HCT116 (cell line): ENCODE results near the gene SLC1A4. TPM values are rescaled to one million over a fixed set of nuclear protein-coding genes. Genes with fewer than 3 reads are reported as not detected.

Source experiments
- ATAC-seq: fragments of 200-7000 bp; cut with Tn5 transposase; 2 replicates; pipeline ENCODE4 v1.9.1; 2020; ENCODE audit warnings: mild to moderate bottlenecking, moderate library complexity
- BruUV-seq: library from RNA; stranded (reverse); fragments of 400-500 nt; replicated peaks from 2 replicates; lab custom pipeline; 2021; lab: Mats Ljungman, UMichigan
- CTCF ChIA-PET: fragments of 300-600 bp; sonication (Branson Sonifier 250); formaldehyde crosslinking; loops from one replicate; lab custom pipeline; 2021; ENCODE audit warnings: antibody characterized with exemption; lab: Charles Lee
- POLR2A ChIA-PET: fragments of 300-600, 350-600 bp; sonication (Branson Sonifier 250); formaldehyde crosslinking; loops from one replicate; lab custom pipeline; 2021; ENCODE audit warnings: antibody characterized with exemption; lab: Charles Lee
- RAD21 ChIA-PET, 2 experiments: fragments of 300-600 bp; sonication (Branson Sonifier 250); formaldehyde crosslinking; loops; one replicate each; lab custom pipeline; 2023; ENCODE audit warnings: low total read pairs in 2 of 2; ENCODE audit not compliant: uncharacterized antibody in 2 of 2, unreplicated experiment in 2 of 2, low non-redundant PET in 1 of 2; lab: Charles Lee
- DNase-seq: peaks from one replicate; pipeline ENCODE4 v3.0.0-alpha.2; 2010; ENCODE audit warnings: low read depth, low spot score
- H2AFZ ChIP-seq: fragments of 200-600 bp; shearing (Covaris generic), sonication (generic); 2 replicates; pipeline ENCODE4 v1.6.1; 2017; ENCODE audit warnings: low read depth, mixed run types, mixed read lengths, antibody characterized with exemption, low read length; ENCODE audit not compliant: poor library complexity, severe bottlenecking
- H3K27ac ChIP-seq: 2 replicates; pipeline ENCODE4 v1.5.1; 2012; ENCODE audit warnings: low read depth, low read length
- H3K27me3 ChIP-seq: fragments of 200-600 bp; sonication (generic); 2 replicates; pipeline ENCODE4 v1.6.1; 2016; ENCODE audit warnings: mixed run types, low read length, mixed read lengths; ENCODE audit not compliant: insufficient read depth
- H3K36me3 ChIP-seq, 2 experiments: fragments of 200-500 bp in 1 of 2; fragments of 200-600 bp in 1 of 2; sonication (Bioruptor generic) in 1 of 2; sonication (generic) in 1 of 2; 2 replicates each; pipeline versions ENCODE4 v1.5.1 to v1.6.1; 2014 to 2016; ENCODE audit warnings: low read length in 2 of 2, inconsistent platforms in 1 of 2, mixed read lengths in 1 of 2, mixed run types in 1 of 2; ENCODE audit not compliant: insufficient read depth in 2 of 2, control insufficient read depth in 1 of 2
- H3K4me1 ChIP-seq, 2 experiments: fragments of 200-600 bp in 1 of 2; sonication (generic) in 1 of 2; 2 replicates each; pipeline versions ENCODE4 v1.5.1 to v1.6.1; 2012 to 2017; ENCODE audit warnings: low read length in 2 of 2, inconsistent platforms in 1 of 2, mild to moderate bottlenecking in 1 of 2, mixed read lengths in 1 of 2, mixed run types in 1 of 2, moderate library complexity in 1 of 2; ENCODE audit not compliant: insufficient read depth in 2 of 2, control insufficient read depth in 1 of 2
- H3K4me2 ChIP-seq: fragments of 200-600 bp; sonication (generic); 2 replicates; pipeline ENCODE4 v1.6.1; 2017; ENCODE audit warnings: mixed run types, low read length, mixed read lengths
- H3K4me3 ChIP-seq, 2 experiments: fragments of 200-600 bp in 1 of 2; sonication (generic) in 1 of 2; replicated peaks in 1 of 2; 2 replicates each; pipeline ENCODE4 v1.5.1; 2011 to 2016; ENCODE audit warnings: low read length in 2 of 2, control low read depth in 1 of 2, low read depth in 1 of 2, mild to moderate bottlenecking in 1 of 2, mixed read lengths in 1 of 2, mixed run types in 1 of 2
- H3K79me2 ChIP-seq: fragments of 200-600 bp; sonication (generic); 2 replicates; pipeline ENCODE4 v1.6.1; 2017; ENCODE audit warnings: mild to moderate bottlenecking, mixed run types, low read length, moderate library complexity, mixed read lengths; ENCODE audit not compliant: insufficient read depth
- H3K9ac ChIP-seq: fragments of 200-600 bp; sonication (generic); 2 replicates; pipeline ENCODE4 v1.6.1; 2016; ENCODE audit warnings: low read length, mixed read lengths
- H3K9me2 ChIP-seq: fragments of 200-600 bp; sonication (generic), shearing (Covaris generic); 2 replicates; pipeline ENCODE4 v1.6.1; 2017; ENCODE audit warnings: mixed run types, mild to moderate bottlenecking, moderate library complexity; ENCODE audit not compliant: insufficient read depth
- H3K9me3 ChIP-seq, 2 experiments: fragments of 200-500 bp in 1 of 2; fragments of 200-600 bp in 1 of 2; sonication (Bioruptor generic) in 1 of 2; sonication (generic) in 1 of 2; 2 replicates each; pipeline ENCODE4 v1.6.1; 2014 to 2017; ENCODE audit warnings: low read length in 2 of 2, mixed read lengths in 2 of 2, inconsistent platforms in 1 of 2, low read depth in 1 of 2, mild to moderate bottlenecking in 1 of 2, mixed run types in 1 of 2, moderate library complexity in 1 of 2; ENCODE audit not compliant: control insufficient read depth in 1 of 2, insufficient read depth in 1 of 2
- H4K20me1 ChIP-seq: fragments of 200-600 bp; sonication (generic), shearing (Covaris generic); 2 replicates; pipeline ENCODE4 v1.6.1; 2017; ENCODE audit warnings: mixed run types, mild to moderate bottlenecking, moderate library complexity; ENCODE audit not compliant: insufficient read depth
- CEBPB ChIP-seq: IDR thresholded peaks from 2 replicates; pipeline ENCODE4 v1.6.1; 2012; ENCODE audit warnings: low read depth
- CTCF ChIP-seq, 3 experiments: fragments of 200-600 bp in 1 of 3; sonication (generic) in 1 of 3; IDR thresholded peaks in 2 of 3; conservative IDR thresholded peaks in 1 of 3; 2 replicates each; pipeline ENCODE4 v1.5.1; 2012 to 2017; ENCODE audit warnings: low read depth in 2 of 3, low read length in 2 of 3, antibody characterized with exemption in 1 of 3, borderline replicate concordance in 1 of 3, control low read depth in 1 of 3, mild to moderate bottlenecking in 1 of 3, mixed read lengths in 1 of 3, mixed run types in 1 of 3, moderate library complexity in 1 of 3; ENCODE audit not compliant: insufficient read depth in 1 of 3
- EGR1 ChIP-seq: IDR thresholded peaks from 2 replicates; pipeline ENCODE4 v1.6.1; 2012; ENCODE audit warnings: low read depth
- ELF1 ChIP-seq: IDR thresholded peaks from 2 replicates; pipeline ENCODE4 v1.6.1; 2012; ENCODE audit warnings: low read depth, borderline replicate concordance
- EZH2phosphoT487 ChIP-seq: fragments of 200-600 bp; IDR thresholded peaks from 2 replicates; pipeline ENCODE4 v1.6.1; 2018; ENCODE audit warnings: antibody characterized with exemption, borderline replicate concordance
- FOSL1 ChIP-seq: IDR thresholded peaks from 2 replicates; pipeline ENCODE4 v1.6.1; 2012; ENCODE audit warnings: low read depth
- MAX ChIP-seq: IDR thresholded peaks from 2 replicates; pipeline ENCODE4 v1.6.1; 2012
- POLR2A ChIP-seq: IDR thresholded peaks from 2 replicates; pipeline ENCODE4 v1.7.0; 2011; ENCODE audit warnings: borderline replicate concordance; ENCODE audit not compliant: insufficient read depth, insufficient read length; ENCODE audit errors: extremely low read depth
- POLR2AphosphoS5 ChIP-seq: IDR thresholded peaks from 2 replicates; pipeline ENCODE4 v1.6.1; 2011; ENCODE audit warnings: mild to moderate bottlenecking, low read depth, low read length, moderate library complexity
- RAD21 ChIP-seq: IDR thresholded peaks from 2 replicates; pipeline ENCODE4 v1.6.1; 2012; ENCODE audit warnings: low read depth, mild to moderate bottlenecking
- SIN3A ChIP-seq: IDR thresholded peaks from 2 replicates; pipeline ENCODE4 v1.6.1; 2012; ENCODE audit warnings: low read depth
- SP1 ChIP-seq: IDR thresholded peaks from 2 replicates; pipeline ENCODE4 v1.6.1; 2012; ENCODE audit warnings: low read depth
- SRF ChIP-seq: IDR thresholded peaks from 2 replicates; pipeline ENCODE4 v1.6.1; 2012; ENCODE audit warnings: low read depth
- TCF7L2 ChIP-seq: IDR thresholded peaks from 2 replicates; pipeline ENCODE4 v1.7.0; 2011; ENCODE audit warnings: borderline replicate concordance, inconsistent platforms; ENCODE audit not compliant: insufficient read depth, insufficient read length; ENCODE audit errors: extremely low read depth
- YY1 ChIP-seq: IDR thresholded peaks from 2 replicates; pipeline ENCODE4 v1.6.1; 2011; ENCODE audit warnings: low read length, low read depth, moderate library complexity, mild to moderate bottlenecking; ENCODE audit not compliant: insufficient replicate concordance; ENCODE audit errors: extremely low read depth
- ZFX ChIP-seq: fragments of 450-650 bp; IDR thresholded peaks from 2 replicates; pipeline ENCODE4 v1.6.1; 2017
- intact Hi-C: fragments of 100-400 bp; cut with micrococcal nuclease; formaldehyde crosslinking; loops from 2 replicates; pipeline ENCODE4 v1.10.0; 2022
- total RNA-seq: library from RNA; stranded (reverse); gene quantifications from one replicate; pipeline ENCODE4 v1.2.1, GENCODE V29; 2021; ENCODE audit not compliant: unreplicated experiment
- TF ChIP-seq, protein P1 (sequence below): IDR thresholded peaks from 2 replicates; pipeline ENCODE4 v1.6.1; 2012

The SLC1A4 gene
- total RNA-seq, 1 experiment from 2014 or later: 9.2 TPM

DNA sequence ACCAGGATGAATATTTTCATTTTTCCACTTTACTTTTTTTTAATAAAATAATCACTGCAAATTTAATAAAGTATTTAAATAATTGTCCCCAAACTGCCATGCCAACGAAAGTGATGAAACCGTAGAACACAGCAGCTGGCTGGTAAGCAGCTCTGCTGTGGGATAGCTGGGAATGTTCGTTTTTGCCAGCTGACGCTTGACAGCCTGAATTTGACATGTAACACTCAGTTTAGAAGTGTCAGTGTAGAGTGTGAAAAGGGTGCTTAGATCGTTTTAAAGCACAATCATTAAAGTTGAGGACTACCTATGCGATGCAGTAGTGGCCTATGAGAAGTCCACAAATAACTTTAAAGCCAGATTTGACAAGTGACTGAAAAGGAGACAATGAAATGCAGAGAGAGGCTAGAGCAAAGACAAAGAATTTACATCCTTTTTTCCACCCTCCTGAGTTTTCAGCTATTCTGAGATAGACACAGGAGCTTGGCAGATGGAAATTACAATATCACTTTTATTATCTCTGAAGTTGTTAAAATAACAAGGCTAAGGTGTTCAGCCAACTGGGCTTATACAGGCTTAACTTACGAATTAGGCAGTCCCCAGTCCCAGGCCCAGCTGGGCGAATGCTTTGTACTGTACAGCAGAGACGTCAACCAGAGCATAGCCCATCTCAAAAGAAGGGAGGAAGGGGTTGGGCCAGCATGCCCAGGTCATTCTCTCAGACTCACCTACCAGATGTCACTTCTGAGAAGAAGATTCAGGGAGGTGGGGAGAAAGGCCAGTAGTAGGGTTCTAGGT lies 31.9 kb upstream of the SLC1A4 start:
- RAD21 ChIA-PET: no interaction called here
- no peak overlapping the region for H3K4me3 ChIP-seq
- H3K79me2 ChIP-seq: no peaks in the 10 kb centered on the region
- no peaks in the 10 kb centered on the region for H3K36me3 ChIP-seq
- POLR2A ChIA-PET: no interaction called here
- no peaks in the 10 kb centered on the region for H3K4me1 ChIP-seq
- CTCF ChIA-PET: no interaction called here
- intact Hi-C loops: no loop called here
- H3K9ac ChIP-seq: no peak overlapping the region
- no peaks in the 10 kb centered on the region for H4K20me1 ChIP-seq
- H3K27ac ChIP-seq: no peak overlapping the region
- no TSS peak for BruUV-seq
- DNase-seq (no peak), ATAC-seq (no peak)
- H3K9me2 ChIP-seq: no peaks in the 10 kb centered on the region
- no peak for TF ChIP-seq YY1
- no peak for TF ChIP-seq MAX
- no peak for TF ChIP-seq TCF7L2
- TF ChIP-seq, protein P1, sequence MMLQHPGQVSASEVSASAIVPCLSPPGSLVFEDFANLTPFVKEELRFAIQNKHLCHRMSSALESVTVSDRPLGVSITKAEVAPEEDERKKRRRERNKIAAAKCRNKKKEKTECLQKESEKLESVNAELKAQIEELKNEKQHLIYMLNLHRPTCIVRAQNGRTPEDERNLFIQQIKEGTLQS: no peak
- TF ChIP-seq FOSL1: no peak
- TF ChIP-seq RAD21: no peak
- no peak for TF ChIP-seq POLR2A
- TF ChIP-seq CTCF (IDR thresholded peaks at IDR 0.05 in 2 of 3, conservative IDR thresholded peaks at IDR 0.05 in 1 of 3; ENCODE audit: borderline replicate concordance in 1 of 3, insufficient read depth in 1 of 3, low read depth in 2 of 3, low read length in 2 of 3): no peak
- no peak for TF ChIP-seq POLR2AphosphoS5
- no peak for TF ChIP-seq CEBPB
- TF ChIP-seq ZFX: no peak
- TF ChIP-seq EGR1: no peak
- no peak for TF ChIP-seq SRF
- no peak for TF ChIP-seq SIN3A
- no peak for TF ChIP-seq ELF1
- no peak for TF ChIP-seq SP1
- TF ChIP-seq EZH2phosphoT487: no peak
- TF ChIP-seq, all 23 proteins: peak for 0
- Histone ChIP-seq H3K4me2 (no peak overlapping the region), H2AFZ (no peak overlapping the region), H3K27me3 (no peaks in the 10 kb centered on the region), H3K9me3 (peaks cover 0 to 5% of the 10 kb centered on the region in 2 experiments; a peak in 1 of 4 replicates)
